Aorta (tissue), 5 donors: ENCODE results near the gene GAR1. TPM values are rescaled to one million over a fixed set of nuclear protein-coding genes. Genes with fewer than 3 reads are reported as not detected.

Experiments used
- ATAC-seq: fragments of 200-7000 bp; cut with Tn5 transposase; one replicate; pipeline ENCODE4 v1.9.1; 2022; ENCODE audit warnings: moderate library complexity; ENCODE audit not compliant: low FRiP score
- DNase-seq, 2 donors: peaks; one replicate each; pipeline ENCODE4 v3.0.0-alpha.2; 2020
- H3K27ac ChIP-seq, 2 donors: one replicate each; pipeline ENCODE4 v1.5.1; 2013; ENCODE audit warnings: low read length in 2 of 2, mild to moderate bottlenecking in 2 of 2, moderate library complexity in 2 of 2, control low read depth in 1 of 2, inconsistent platforms in 1 of 2, low read depth in 1 of 2
- H3K27me3 ChIP-seq, 2 donors: one replicate each; pipeline ENCODE4 v1.6.1; 2013; ENCODE audit warnings: control low read depth in 1 of 2, low read length in 1 of 2, mild to moderate bottlenecking in 1 of 2, moderate library complexity in 1 of 2; ENCODE audit not compliant: insufficient read depth in 2 of 2, control insufficient read depth in 1 of 2
- H3K36me3 ChIP-seq, 2 donors: one replicate each; pipeline ENCODE4 v1.6.1; 2013; ENCODE audit warnings: control low read depth in 1 of 2, low read length in 1 of 2, mild to moderate bottlenecking in 1 of 2; ENCODE audit not compliant: insufficient read depth in 2 of 2, control insufficient read depth in 1 of 2
- H3K4me1 ChIP-seq, 2 donors: one replicate each; pipeline ENCODE4 v1.6.1; 2013; ENCODE audit warnings: low read length in 2 of 2, control low read depth in 1 of 2, mild to moderate bottlenecking in 1 of 2, moderate library complexity in 1 of 2; ENCODE audit not compliant: insufficient read depth in 2 of 2, control insufficient read depth in 1 of 2
- H3K4me3 ChIP-seq, 2 donors: one replicate each; pipeline ENCODE4 v1.5.1; 2013; ENCODE audit warnings: low read length in 2 of 2, control low read depth in 1 of 2, mild to moderate bottlenecking in 1 of 2
- H3K9me3 ChIP-seq: one replicate; pipeline ENCODE4 v1.6.1; 2013; ENCODE audit warnings: mild to moderate bottlenecking, low read length; ENCODE audit not compliant: control insufficient read depth
- WGBS, 2 donors: extraction: QIAGEN DNeasy Blood & Tissue Kit; methylation state at CpG; one replicate each; pipeline ENCODE4 v1.1.7; 2013; 5-methylcytosine and 5-hydroxymethylcytosine counted together
- intact Hi-C, 2 donors: fragments of 100-400 bp; cut with DNase I; formaldehyde crosslinking; loops; one replicate each; pipeline versions ENCODE4 v1.14.2 to v1.15.0; 2022
- polyA plus RNA-seq, 2 donors: library from polyadenylated mRNA; stranded (reverse); fragments of 200-250 nt; gene quantifications; one replicate each; pipeline ENCODE4 v1.2.3, GENCODE V29; 2013
- total RNA-seq, 2 donors: library from RNA; stranded (reverse); fragmentation: NEBNext Ultra II Directional; extraction: Animal tissue kit (Norgen Biotek cat#: 25700); gene quantifications; one replicate each; pipeline ENCODE4 v1.2.1, GENCODE V29; 2021
- donor health status: healthy with polysubstance abuse.
- donor health status: Bipolar disorder and iron deficiency.
- donor health status: DM: no; HTN: no; CAD: no.
- donor health status: DM: no; HTN: no; CAD: no.
- donor health status: DM: yes; HTN: yes; CAD: no.

The GAR1 gene
- total and polyA plus RNA-seq, 4 donors = 9.3 to 11.5 (median 10.5) TPM

GRCh38 chr4:109803924-109804571 is 11.5 kb upstream of the GAR1 start:
- Histone ChIP-seq H3K9me3 (no peaks in the 10 kb centered on the region), H3K4me3 (no peak overlapping the region), H3K4me1 (no peaks in the 10 kb centered on the region), H3K27me3 (peaks cover 0 to 2% of the 10 kb centered on the region in 2 donors), H3K27ac (no peak overlapping the region), H3K36me3 (no peaks in the 10 kb centered on the region)
- intact Hi-C loops = no loop called here
- no peak for DNase-seq
- 23% methylated on average over 4 of the region's 4 CpGs for WGBS, 2 donors
- no peak for ATAC-seq

- Histone ChIP-seq H3K27me3 (no peaks in the 10 kb centered on the region), H3K4me1 (no peaks in the 10 kb centered on the region), H3K4me3 (no peak overlapping the region), H3K36me3 (no peaks in the 10 kb centered on the region), H3K9me3 (no peaks in the 10 kb centered on the region), H3K27ac (no peak overlapping the region)
- DNase-seq (no peak), ATAC-seq (no peak)
- 89 to 90% methylated on average over 2 of the region's 2 CpGs for WGBS, 2 donors
- intact Hi-C loops = loop anchor here in 1 of 2 donors (10.0 kb wide), 1 partner anchor 1185 kb away; the partner anchor contains the start of gene RPL34
These were observed 5.9 kb upstream of the GAR1 start for GRCh38 chr4:109809655-109810054.

GRCh38 chr4:109810552-109811387 is 4.8 kb upstream of the GAR1 start:
- no peaks in the 10 kb centered on the region for H3K9me3 ChIP-seq
- 69 to 72% methylated on average over 11 of the region's 11 CpGs for WGBS, 2 donors

GRCh38 chr4:109811707-109812106 is 3.9 kb upstream of the GAR1 start:
- H3K4me3 ChIP-seq = no peak overlapping the region
- 43 to 49% methylated on average over 3 of the region's 3 CpGs for WGBS, 2 donors
- H3K9me3 ChIP-seq = no peaks in the 10 kb centered on the region
- DNase-seq (no peak), ATAC-seq (no peak)
- H3K36me3 ChIP-seq = no peaks in the 10 kb centered on the region
- no peak overlapping the region for H3K27ac ChIP-seq
- no peaks in the 10 kb centered on the region for H3K27me3 ChIP-seq
- H3K4me1 ChIP-seq = no peaks in the 10 kb centered on the region
- intact Hi-C loops = loop anchor here in 1 of 2 donors (10.0 kb wide), 1 partner anchor 1187 kb away; the partner anchor contains the start of gene RPL34

More at GRCh38 chr4:109810552-109811387, 4.8 kb upstream of the GAR1 start:
- intact Hi-C loops = loop anchor here in 1 of 2 donors (10.0 kb wide), 1 partner anchor 1186 kb away; the partner anchor contains the start of gene RPL34
- DNase-seq = no peak
- ATAC-seq = no peak
- Histone ChIP-seq H3K27me3 (no peaks in the 10 kb centered on the region), H3K4me1 (no peaks in the 10 kb centered on the region), H3K27ac (no peak overlapping the region), H3K4me3 (no peak overlapping the region), H3K36me3 (no peaks in the 10 kb centered on the region)

GRCh38 chr4:109816082-109816442 is 500 bp downstream of the GAR1 start:
- DNase-seq (peak in 1 of 2 donors; percentile 75), ATAC-seq (no peak)
- Histone ChIP-seq H3K36me3 (peaks cover 0 to 2% of the 10 kb centered on the region in 2 donors), H3K4me3 (peak overlapping the region; percentile 51 to 57), H3K9me3 (no peaks in the 10 kb centered on the region), H3K27me3 (no peaks in the 10 kb centered on the region), H3K27ac (no peak overlapping the region), H3K4me1 (no peaks in the 10 kb centered on the region)
- WGBS, 2 donors = 0 to 1% methylated on average over 19 of the region's 19 CpGs
- intact Hi-C loops = loop anchor here (5.0 to 10.0 kb wide), 3 partner anchors 114 to 1191 kb away; partner anchors contain the start of genes SEC24B (in 2 of the 2), CASP6 (in 1 of the 2) and RPL34 (in 1 of the 2)

- Histone ChIP-seq H3K27ac (no peak overlapping the region), H3K4me3 (no peak overlapping the region), H3K27me3 (no peaks in the 10 kb centered on the region), H3K9me3 (no peaks in the 10 kb centered on the region), H3K4me1 (no peaks in the 10 kb centered on the region), H3K36me3 (peaks cover 0 to 2% of the 10 kb centered on the region in 2 donors)
- ATAC-seq (no peak), DNase-seq (no peak)
- intact Hi-C loops = loop anchor here (5.0 to 10.0 kb wide), 3 partner anchors 115 to 1192 kb away; partner anchors contain the start of genes SEC24B (in 2 of the 2), CASP6 (in 1 of the 2) and RPL34 (in 1 of the 2)
- WGBS, 2 donors = 68 to 69% methylated on average over 1 of the region's 1 CpG
These were observed 1.3 kb downstream of the GAR1 start for GRCh38 chr4:109816894-109817293.

GRCh38 chr4:109818268-109818667 is 2.7 kb downstream of the GAR1 start:
- Histone ChIP-seq H3K36me3 (peaks cover 4% of the 10 kb centered on the region in 2 donors), H3K27ac (no peak overlapping the region), H3K4me3 (no peak overlapping the region), H3K27me3 (no peaks in the 10 kb centered on the region), H3K4me1 (no peaks in the 10 kb centered on the region), H3K9me3 (no peaks in the 10 kb centered on the region)
- DNase-seq = no peak
- 94% methylated on average over 4 of the region's 4 CpGs for WGBS, 2 donors
- no peak for ATAC-seq
- intact Hi-C loops = loop anchor here (5.0 to 10.0 kb wide), 3 partner anchors 116 to 1193 kb away; partner anchors contain the start of genes SEC24B (in 2 of the 2), CASP6 (in 1 of the 2) and RPL34 (in 1 of the 2)

- intact Hi-C loops = no loop called here
- Histone ChIP-seq H3K27ac (no peak overlapping the region), H3K4me1 (no peaks in the 10 kb centered on the region), H3K27me3 (no peaks in the 10 kb centered on the region), H3K9me3 (no peaks in the 10 kb centered on the region), H3K36me3 (peaks cover 4% of the 10 kb centered on the region in 2 donors), H3K4me3 (no peak overlapping the region)
- ATAC-seq (no peak), DNase-seq (no peak)
- 74 to 77% methylated on average over 2 of the region's 2 CpGs for WGBS, 2 donors
These were observed 5.0 kb downstream of the GAR1 start for GRCh38 chr4:109820563-109820962.
